ENCODE data around the gene WDPCP. TPM values are rescaled to one million over a fixed set of nuclear protein-coding genes. Genes with fewer than 3 reads are reported as not detected.

The WDPCP gene
- total RNA-seq, 2 experiments from 2014 or later, result 6.3 to 7.7 TPM

GRCh38 chr2:63283273-63283672, 305.0 kb downstream of the WDPCP start:
- Mint-ChIP-seq H3K4me3 (no peak overlapping the region), H3K36me3 (ENCODE audit: low read depth) (no peaks in the 10 kb centered on the region), H3K27ac (no peak overlapping the region), H3K9me3 (peaks cover 42% of the 10 kb centered on the region), H3K27me3 (no peaks in the 10 kb centered on the region), H3K4me1 (no peaks in the 10 kb centered on the region)
- DNase-seq, result no peak
- POLR2A ChIA-PET, result no interaction called here
- CTCF ChIA-PET, result no interaction called here

- Mint-ChIP-seq H3K4me1 (no peaks in the 10 kb centered on the region), H3K27me3 (no peaks in the 10 kb centered on the region), H3K27ac (no peak overlapping the region), H3K36me3 (ENCODE audit: low read depth) (no peaks in the 10 kb centered on the region), H3K4me3 (no peak overlapping the region), H3K9me3 (peaks cover 26% of the 10 kb centered on the region)
- ChIA-PET CTCF (no interaction called here), POLR2A (no interaction called here)
- DNase-seq, result no peak
Measured at GRCh38 chr2:63272560-63272959, 315.7 kb downstream of the WDPCP start.

GRCh38 chr2:63270717-63271116, 317.6 kb downstream of the WDPCP start:
- no peak overlapping the region for H3K4me3 Mint-ChIP-seq
- H3K27me3 Mint-ChIP-seq, result no peaks in the 10 kb centered on the region
- POLR2A ChIA-PET, result no interaction called here
- no peaks in the 10 kb centered on the region for H3K4me1 Mint-ChIP-seq
- peaks cover 21% of the 10 kb centered on the region for H3K9me3 Mint-ChIP-seq
- H3K36me3 Mint-ChIP-seq (ENCODE audit: low read depth), result no peaks in the 10 kb centered on the region
- DNase-seq, result no peak
- no peak overlapping the region for H3K27ac Mint-ChIP-seq
- CTCF ChIA-PET, result no interaction called here

- ChIA-PET CTCF (no interaction called here), POLR2A (no interaction called here)
- Mint-ChIP-seq H3K36me3 (ENCODE audit: low read depth) (no peaks in the 10 kb centered on the region), H3K4me1 (no peaks in the 10 kb centered on the region), H3K27ac (no peak overlapping the region), H3K9me3 (peaks cover 20% of the 10 kb centered on the region), H3K27me3 (no peaks in the 10 kb centered on the region), H3K4me3 (no peak overlapping the region)
- DNase-seq, result no peak
Measured at GRCh38 chr2:63268946-63269345, 319.3 kb downstream of the WDPCP start.

- no peak overlapping the region for H3K4me3 Mint-ChIP-seq
- ChIA-PET CTCF (interaction anchor here (0.7 kb wide), 2 partner anchors 49 to 170 kb away, joined by 3 read pairs; no protein-coding TSS in a partner anchor), POLR2A (no interaction called here)
- no peak for DNase-seq
- H3K9me3 Mint-ChIP-seq, result peaks cover 4% of the 10 kb centered on the region
- no peaks in the 10 kb centered on the region for H3K27me3 Mint-ChIP-seq
- no peaks in the 10 kb centered on the region for H3K4me1 Mint-ChIP-seq
- no peak overlapping the region for H3K27ac Mint-ChIP-seq
- H3K36me3 Mint-ChIP-seq (ENCODE audit: low read depth), result no peaks in the 10 kb centered on the region
Measured at GRCh38 chr2:63261137-63261621, 327.1 kb downstream of the WDPCP start.

GRCh38 chr2:63257473-63257872, 330.8 kb downstream of the WDPCP start:
- H3K27ac Mint-ChIP-seq, result no peak overlapping the region
- CTCF ChIA-PET, result no interaction called here

DNA sequence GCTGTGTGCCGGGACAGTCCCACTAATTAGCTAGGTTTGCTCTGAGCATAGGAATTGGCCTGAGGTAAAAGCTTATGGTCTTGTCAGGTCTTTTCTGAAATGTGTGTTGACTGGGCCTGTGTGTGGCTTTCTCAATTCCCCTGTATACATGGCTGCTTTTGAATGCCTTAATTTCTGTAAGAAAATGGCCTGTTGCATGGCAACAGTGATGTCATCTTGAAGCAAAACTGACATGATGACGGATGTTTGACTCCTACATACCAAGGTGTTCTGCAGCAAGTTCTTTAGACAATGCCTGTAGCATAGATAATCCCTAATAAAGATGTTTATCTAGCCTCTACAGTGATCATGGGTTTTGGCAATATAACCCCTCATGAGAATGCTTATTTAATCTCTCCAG, 339.1 kb downstream of the WDPCP start:
- POLR2A ChIA-PET, result no interaction called here
- peaks cover 15% of the 10 kb centered on the region for H3K9me3 Mint-ChIP-seq
- no peak overlapping the region for H3K4me3 Mint-ChIP-seq
- CTCF ChIA-PET, result no interaction called here
- peaks cover 5% of the 10 kb centered on the region for H3K4me1 Mint-ChIP-seq
- no peak overlapping the region for H3K27ac Mint-ChIP-seq
- no peaks in the 10 kb centered on the region for H3K27me3 Mint-ChIP-seq
- H3K36me3 Mint-ChIP-seq (ENCODE audit: low read depth), result no peaks in the 10 kb centered on the region
- DNase-seq, result no peak

More at GRCh38 chr2:63257473-63257872, 330.8 kb downstream of the WDPCP start:
- DNase-seq, result no peak
- H3K27me3 Mint-ChIP-seq, result no peaks in the 10 kb centered on the region
- no peaks in the 10 kb centered on the region for H3K4me1 Mint-ChIP-seq
- H3K4me3 Mint-ChIP-seq, result no peak overlapping the region
- no peaks in the 10 kb centered on the region for H3K9me3 Mint-ChIP-seq
- POLR2A ChIA-PET, result no interaction called here
- H3K36me3 Mint-ChIP-seq (ENCODE audit: low read depth), result no peaks in the 10 kb centered on the region

DNA sequence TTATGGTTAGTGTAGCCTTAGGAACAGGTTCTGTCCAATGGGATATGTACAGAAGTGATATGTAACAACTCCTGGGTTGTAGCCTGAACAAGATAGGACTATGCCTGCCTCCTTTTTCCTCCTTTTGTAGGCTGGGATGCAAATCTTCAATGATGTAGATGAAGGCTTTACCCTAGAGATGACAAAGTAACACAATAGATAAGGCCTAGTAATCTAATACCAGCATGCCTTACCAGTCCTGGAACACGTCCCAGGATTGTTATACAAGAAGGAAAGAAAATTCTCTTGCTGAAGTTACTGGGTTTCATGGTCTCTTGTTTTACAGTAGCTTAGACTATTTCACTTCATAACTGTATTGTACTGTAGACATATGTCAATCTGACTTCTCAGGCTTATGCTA, 345.5 kb downstream of the WDPCP start:
- Mint-ChIP-seq H3K27ac (no peak overlapping the region), H3K9me3 (peaks cover 10% of the 10 kb centered on the region), H3K27me3 (no peaks in the 10 kb centered on the region), H3K4me1 (no peaks in the 10 kb centered on the region), H3K36me3 (ENCODE audit: low read depth) (no peaks in the 10 kb centered on the region), H3K4me3 (no peak overlapping the region)
- ChIA-PET CTCF (no interaction called here), POLR2A (no interaction called here)
- DNase-seq, result no peak

GRCh38 chr2:63225964-63226686, 362.2 kb downstream of the WDPCP start:
- Mint-ChIP-seq H3K9me3 (peaks cover 5% of the 10 kb centered on the region), H3K27me3 (no peaks in the 10 kb centered on the region), H3K4me3 (no peak overlapping the region), H3K27ac (no peak overlapping the region), H3K36me3 (ENCODE audit: low read depth) (no peaks in the 10 kb centered on the region), H3K4me1 (no peaks in the 10 kb centered on the region)
- no peak for DNase-seq
- ChIA-PET POLR2A (no interaction called here), CTCF (no interaction called here)

GRCh38 chr2:63218800-63219526, 369.3 kb downstream of the WDPCP start:
- Mint-ChIP-seq H3K27me3 (no peaks in the 10 kb centered on the region), H3K4me1 (no peaks in the 10 kb centered on the region), H3K4me3 (no peak overlapping the region), H3K27ac (no peak overlapping the region), H3K36me3 (ENCODE audit: low read depth) (no peaks in the 10 kb centered on the region), H3K9me3 (peaks cover 8% of the 10 kb centered on the region)
- CTCF ChIA-PET, result no interaction called here
- POLR2A ChIA-PET, result no interaction called here
- DNase-seq, result no peak

- Mint-ChIP-seq H3K27ac (no peak overlapping the region), H3K4me1 (no peaks in the 10 kb centered on the region), H3K4me3 (no peak overlapping the region), H3K9me3 (peaks cover 2% of the 10 kb centered on the region), H3K36me3 (ENCODE audit: low read depth) (no peaks in the 10 kb centered on the region), H3K27me3 (no peaks in the 10 kb centered on the region)
- ChIA-PET CTCF (no interaction called here), POLR2A (no interaction called here)
- DNase-seq, result no peak
Measured at GRCh38 chr2:63195310-63195709, 393.0 kb downstream of the WDPCP start.

DNA sequence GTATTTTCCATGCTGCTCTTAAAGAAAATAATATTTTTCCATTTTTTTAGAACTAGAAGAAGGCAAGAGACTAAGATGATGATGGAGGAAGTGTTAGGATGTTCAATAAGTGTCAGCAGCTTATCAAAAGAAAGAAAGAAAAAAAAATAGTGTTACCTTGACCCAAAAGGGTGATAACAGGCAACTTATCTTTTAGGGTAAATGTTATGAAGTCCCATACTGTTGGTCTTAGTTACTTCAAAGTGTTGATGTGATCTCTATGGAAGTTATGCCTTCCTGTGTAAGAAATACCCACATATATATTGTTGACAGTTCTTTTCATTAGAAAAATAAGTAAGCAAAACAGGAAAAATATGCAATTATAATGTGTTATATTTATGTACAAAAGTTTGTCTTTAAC, 394.1 kb downstream of the WDPCP start:
- H3K36me3 Mint-ChIP-seq (ENCODE audit: low read depth), result peaks cover 2% of the 10 kb centered on the region
- no peak for DNase-seq
- CTCF ChIA-PET, result no interaction called here
- peaks cover 4% of the 10 kb centered on the region for H3K9me3 Mint-ChIP-seq
- H3K4me1 Mint-ChIP-seq, result no peaks in the 10 kb centered on the region
- H3K27me3 Mint-ChIP-seq, result no peaks in the 10 kb centered on the region
- POLR2A ChIA-PET, result no interaction called here
- H3K4me3 Mint-ChIP-seq, result no peak overlapping the region
- no peak overlapping the region for H3K27ac Mint-ChIP-seq

DNA sequence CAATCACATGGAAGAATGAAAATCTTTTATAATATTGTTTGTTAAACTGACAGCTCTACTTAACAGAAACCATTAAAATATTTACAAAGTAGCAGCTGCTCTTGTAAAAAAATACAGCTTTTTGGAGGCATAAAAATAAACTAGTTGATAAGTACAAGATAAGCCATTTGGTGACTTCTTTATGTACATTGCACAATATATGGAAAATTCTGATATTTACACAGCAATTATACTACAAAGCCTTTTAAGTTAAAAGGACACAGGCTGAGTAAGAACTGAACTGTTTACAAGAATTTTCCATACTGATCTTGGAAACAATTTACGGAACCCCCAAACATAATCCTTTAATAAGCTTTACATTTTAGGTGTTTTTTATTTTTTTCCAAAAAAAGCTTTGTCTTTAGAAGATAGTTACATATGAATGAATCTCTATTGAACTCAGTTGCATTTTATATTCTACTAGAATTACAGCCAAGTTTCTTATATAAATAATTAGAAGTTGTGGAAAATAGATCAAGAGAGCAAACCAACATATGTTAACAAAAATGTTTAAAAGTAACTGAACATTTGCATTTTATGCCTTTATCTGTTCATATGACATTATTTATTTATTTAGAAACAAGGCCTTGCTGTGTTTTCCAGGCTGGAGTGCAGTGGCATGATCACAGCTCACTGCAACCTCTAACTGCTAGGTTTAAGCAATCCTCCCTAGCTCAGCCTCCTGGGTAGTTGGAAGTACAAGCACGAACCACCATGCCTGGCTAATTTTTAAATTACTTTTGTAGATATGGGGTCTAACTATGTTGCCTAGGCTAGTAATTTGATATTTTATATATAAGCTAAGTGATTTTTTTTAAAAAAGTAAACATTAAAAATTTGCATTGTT, 395.1 kb downstream of the WDPCP start:
- no peaks in the 10 kb centered on the region for H3K4me1 Mint-ChIP-seq
- no peak overlapping the region for H3K4me3 Mint-ChIP-seq
- DNase-seq, result no peak
- H3K9me3 Mint-ChIP-seq, result peaks cover 9% of the 10 kb centered on the region
- H3K27ac Mint-ChIP-seq, result no peak overlapping the region
- no peaks in the 10 kb centered on the region for H3K27me3 Mint-ChIP-seq
- CTCF ChIA-PET, result no interaction called here
- POLR2A ChIA-PET, result no interaction called here
- H3K36me3 Mint-ChIP-seq (ENCODE audit: low read depth), result peaks cover 2% of the 10 kb centered on the region

Measured in activated CD4-positive, alpha-beta T cell treated with anti-CD3 and anti-CD28 coated beads, Interleukin-2, amount 10 ng/mL, durations not matched to agents 7 days and 5 days (primary cell).